NCI-H2081 (cell line): ENCODE data around the gene BCKDHA.
A peak's percentile ranks its signal among the peaks of the same experiment; 100 is the strongest.
"Not testable (repeated sequence)": the region's sequence is repeated elsewhere in the genome, so short reads cannot be mapped to it uniquely, and the experiment has no call there.

ENCODE experiments used
- DNase-seq, 2 experiments: peaks; one replicate each; lab custom pipeline; 2025; lab: John Stamatoyannopoulos, UW

Gene BCKDHA

GRCh38 chr19:41447732-41448332, 50.2 kb downstream of the BCKDHA start:
- DNase-seq: no peak

GRCh38 chr19:41449079-41449864, 51.7 kb downstream of the BCKDHA start:
- DNase-seq: peak; percentile 40

GRCh38 chr19:41449865-41450178, 52.2 kb downstream of the BCKDHA start:
- no peak for DNase-seq

- no peak for DNase-seq
Measured at GRCh38 chr19:41452584-41453275, 55.1 kb downstream of the BCKDHA start.

- no peak for DNase-seq
Measured at GRCh38 chr19:41455936-41456335, 58.3 kb downstream of the BCKDHA start.

GRCh38 chr19:41456342-41456918, 58.8 kb downstream of the BCKDHA start:
- DNase-seq: no peak

- DNase-seq: no peak
Measured at GRCh38 chr19:41457241-41457640, 59.6 kb downstream of the BCKDHA start.

GRCh38 chr19:41462497-41462896, 64.9 kb downstream of the BCKDHA start:
- DNase-seq: no peak

GRCh38 chr19:41463257-41464256, 65.9 kb downstream of the BCKDHA start:
- not testable (repeated sequence) for DNase-seq
